Testis (tissue), 2 donors: ENCODE measurements around the gene BOLL.

Experiments
- CTCF ChIP-seq, 3 experiments: fragments of 450-650 bp in 2 of 3; fragments of 200-600 bp in 1 of 3; sonication (generic) in 1 of 3; IDR thresholded peaks; one replicate each; pipeline ENCODE4 v1.5.1; 2016 to 2019; ENCODE audit warnings: antibody characterized with exemption in 3 of 3, mild to moderate bottlenecking in 2 of 3, moderate library complexity in 1 of 3
- POLR2A ChIP-seq: fragments of 450-650 bp; IDR thresholded peaks from one replicate; pipeline ENCODE4 v1.6.1; 2017; ENCODE audit warnings: antibody characterized with exemption, mild to moderate bottlenecking, moderate library complexity

- TF ChIP-seq CTCF (IDR thresholded peaks at IDR 0.05) (no peak), POLR2A (no peak)
Observed at GRCh38 chr2:197799068-197799467, 13.9 kb upstream of the BOLL start.
